Lower leg skin (tissue), 3 donors: ENCODE results near the gene ADAMTS1.

ENCODE experiments used
- POLR2A ChIP-seq, 2 donors: fragments of 450-650 bp; IDR thresholded peaks; one replicate each; pipeline ENCODE4 v1.6.1; 2016 to 2017; ENCODE audit warnings: antibody characterized with exemption in 2 of 2, mild to moderate bottlenecking in 1 of 2, moderate library complexity in 1 of 2
- TF ChIP-seq, protein P1 (sequence below), 3 donors: fragments of 450-650 bp; IDR thresholded peaks; one replicate each; pipeline ENCODE4 v1.5.1; 2016; ENCODE audit warnings: antibody characterized with exemption in 3 of 3, mild to moderate bottlenecking in 3 of 3, moderate library complexity in 2 of 3

GRCh38 chr21:26800970-26801431, 44.2 kb downstream of the ADAMTS1 start:
- no peak for TF ChIP-seq POLR2A (IDR thresholded peaks at IDR 0.05)
- TF ChIP-seq, protein P1, sequence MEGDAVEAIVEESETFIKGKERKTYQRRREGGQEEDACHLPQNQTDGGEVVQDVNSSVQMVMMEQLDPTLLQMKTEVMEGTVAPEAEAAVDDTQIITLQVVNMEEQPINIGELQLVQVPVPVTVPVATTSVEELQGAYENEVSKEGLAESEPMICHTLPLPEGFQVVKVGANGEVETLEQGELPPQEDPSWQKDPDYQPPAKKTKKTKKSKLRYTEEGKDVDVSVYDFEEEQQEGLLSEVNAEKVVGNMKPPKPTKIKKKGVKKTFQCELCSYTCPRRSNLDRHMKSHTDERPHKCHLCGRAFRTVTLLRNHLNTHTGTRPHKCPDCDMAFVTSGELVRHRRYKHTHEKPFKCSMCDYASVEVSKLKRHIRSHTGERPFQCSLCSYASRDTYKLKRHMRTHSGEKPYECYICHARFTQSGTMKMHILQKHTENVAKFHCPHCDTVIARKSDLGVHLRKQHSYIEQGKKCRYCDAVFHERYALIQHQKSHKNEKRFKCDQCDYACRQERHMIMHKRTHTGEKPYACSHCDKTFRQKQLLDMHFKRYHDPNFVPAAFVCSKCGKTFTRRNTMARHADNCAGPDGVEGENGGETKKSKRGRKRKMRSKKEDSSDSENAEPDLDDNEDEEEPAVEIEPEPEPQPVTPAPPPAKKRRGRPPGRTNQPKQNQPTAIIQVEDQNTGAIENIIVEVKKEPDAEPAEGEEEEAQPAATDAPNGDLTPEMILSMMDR (IDR thresholded peaks at IDR 0.05) = no peak
